DMS79 (cell line): Measurements from ENCODE around the gene EPC2.
"Not testable (repeated sequence)": the region's sequence is repeated elsewhere in the genome, so short reads cannot be mapped to it uniquely, and the experiment has no call there.

ENCODE experiments used
- DNase-seq: peaks from one replicate; lab custom pipeline; 2025; lab: John Stamatoyannopoulos, UW

Gene EPC2

DNA sequence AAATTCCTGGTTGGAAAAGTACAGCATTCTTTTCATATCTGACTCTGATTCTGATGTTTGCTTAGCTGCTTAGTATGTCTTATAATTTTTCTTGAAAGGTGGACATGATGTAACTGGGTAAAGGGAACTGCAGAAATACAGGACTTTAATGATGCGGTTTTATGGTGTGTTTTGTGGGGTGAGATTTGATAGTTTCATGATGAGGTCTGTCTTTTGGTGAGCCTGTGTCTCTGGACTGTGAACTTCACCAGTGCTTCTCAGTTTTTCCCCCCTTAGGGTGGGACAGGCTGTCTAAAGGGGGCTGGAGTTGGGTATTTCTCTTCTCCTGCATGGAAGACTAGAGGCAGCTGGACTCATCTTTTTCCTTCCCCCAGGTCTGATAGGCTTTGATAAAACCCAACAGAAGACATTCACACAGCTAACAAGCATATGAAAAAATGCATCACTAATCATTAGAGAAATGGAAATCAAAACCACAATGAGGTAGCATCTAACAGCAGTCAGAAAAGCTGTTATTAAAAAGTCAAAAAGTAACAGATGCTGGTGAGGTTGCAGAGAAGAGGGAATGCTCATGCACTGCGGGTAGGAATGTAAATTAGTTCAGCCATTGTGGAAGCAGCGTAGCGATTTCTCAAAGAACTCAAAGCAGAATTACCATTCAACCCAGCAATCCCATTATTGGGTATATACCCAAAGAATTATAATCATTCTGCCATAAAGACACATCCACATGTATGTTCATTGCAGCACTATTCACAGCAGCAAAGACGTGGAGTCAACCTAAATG, 77.6 kb downstream of the EPC2 start:
- no peak for DNase-seq

DNA sequence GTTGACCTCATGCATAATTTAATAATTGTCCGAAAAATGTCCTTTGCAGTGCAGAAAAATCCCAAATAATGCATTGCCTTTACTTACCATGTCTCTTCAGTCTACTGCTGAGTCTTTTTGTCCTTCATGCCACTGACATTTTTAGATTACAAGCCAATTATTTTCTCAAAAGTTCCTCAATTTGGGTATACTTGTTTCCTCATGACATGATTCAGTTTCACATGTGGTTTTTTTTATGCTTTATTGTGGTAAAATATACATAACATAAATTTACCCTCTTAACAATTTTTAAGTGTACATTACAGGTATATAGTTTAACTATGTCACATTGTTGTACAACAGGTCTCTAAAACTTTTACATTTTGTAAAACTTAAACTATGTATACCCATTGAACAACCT, 81.0 kb downstream of the EPC2 start:
- DNase-seq, result no peak

DNA sequence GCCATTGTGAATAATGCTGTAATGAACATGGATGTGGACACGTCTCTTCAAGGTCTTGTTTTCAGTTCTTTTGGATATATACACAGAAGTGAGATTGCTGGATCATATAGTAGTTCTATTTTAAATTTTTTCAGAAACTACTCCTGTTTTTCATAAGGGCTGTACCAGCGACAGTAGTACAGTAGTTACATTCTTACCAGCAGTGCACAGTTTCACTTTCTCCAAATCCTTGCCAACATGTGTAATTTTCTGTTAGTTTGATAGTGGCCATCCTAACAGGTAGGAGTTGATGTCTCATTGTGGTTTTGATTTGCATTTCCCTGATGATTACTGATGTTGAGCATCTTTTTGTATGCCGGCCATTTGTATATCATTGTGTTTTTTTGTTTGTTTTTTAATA, 81.7 kb downstream of the EPC2 start:
- no peak for DNase-seq

DNA sequence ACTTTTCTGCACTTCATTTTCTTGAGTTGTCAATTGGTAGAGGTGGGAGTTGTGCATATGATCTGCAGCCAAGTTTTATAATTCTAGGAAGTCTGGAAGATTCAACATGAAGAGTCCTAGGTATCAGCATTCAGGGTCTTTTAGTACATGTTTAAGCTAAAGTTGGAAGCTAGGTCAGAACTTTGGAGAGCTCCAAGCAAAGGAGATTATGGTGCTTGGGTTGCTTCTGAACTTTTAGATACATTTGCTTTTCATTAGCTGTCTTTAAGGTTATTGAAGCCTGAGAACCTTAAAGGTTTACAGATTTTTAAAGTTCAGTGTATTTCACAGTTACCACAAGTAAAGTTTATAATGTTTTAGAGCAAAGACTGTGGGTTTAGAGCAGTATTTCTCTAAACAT, 85.5 kb downstream of the EPC2 start:
- DNase-seq, result no peak

DNA sequence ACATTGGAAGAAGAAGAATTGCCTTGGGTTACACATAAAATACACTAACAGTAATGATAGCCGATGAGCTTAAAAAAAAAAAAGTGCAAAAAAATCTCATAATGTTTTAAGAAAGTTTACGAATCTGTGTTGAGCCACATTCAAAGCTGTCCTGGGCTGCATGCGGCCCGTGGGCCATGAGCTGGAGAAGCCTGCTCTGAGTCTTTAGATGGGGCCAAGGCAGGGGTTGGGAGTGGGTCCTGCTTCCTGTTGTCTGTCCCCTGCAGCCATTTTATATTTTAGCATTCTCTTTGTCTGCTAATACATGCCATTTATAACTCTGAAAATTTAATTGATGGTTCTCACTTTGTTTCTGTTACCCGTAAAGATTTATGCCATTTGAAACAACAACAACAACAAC, 93.2 kb downstream of the EPC2 start:
- no peak for DNase-seq

DNA sequence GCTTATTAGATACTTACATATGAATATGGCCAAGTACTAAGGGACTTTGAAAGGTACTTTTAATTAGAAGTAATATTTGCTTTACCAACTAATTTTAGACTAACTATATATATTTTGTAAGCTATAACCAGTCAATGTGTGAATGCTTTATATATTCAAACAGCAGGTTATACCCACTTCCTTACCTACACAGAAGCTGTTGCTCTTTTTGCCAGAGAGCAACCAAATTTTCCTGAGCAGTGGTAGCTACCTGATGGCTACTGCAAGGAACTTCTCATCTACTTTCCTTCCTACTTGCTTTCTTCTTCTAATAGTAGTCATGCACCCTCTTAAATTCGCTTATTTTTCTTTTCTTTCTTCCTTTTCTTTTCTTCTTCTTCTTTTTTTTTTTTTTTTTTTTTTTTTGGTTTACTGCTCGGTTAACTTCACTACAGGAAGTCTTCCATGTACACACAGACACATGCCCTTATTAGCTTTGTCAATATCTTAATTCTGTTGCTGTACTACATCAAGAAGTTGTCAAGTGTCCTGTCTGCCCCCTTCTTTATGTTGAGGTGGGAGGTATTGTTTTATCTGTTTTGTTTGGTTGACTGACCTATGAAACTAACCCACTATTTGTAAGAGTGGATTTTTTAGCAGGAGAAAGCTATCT, 95.0 kb downstream of the EPC2 start:
- DNase-seq, result no peak

DNA sequence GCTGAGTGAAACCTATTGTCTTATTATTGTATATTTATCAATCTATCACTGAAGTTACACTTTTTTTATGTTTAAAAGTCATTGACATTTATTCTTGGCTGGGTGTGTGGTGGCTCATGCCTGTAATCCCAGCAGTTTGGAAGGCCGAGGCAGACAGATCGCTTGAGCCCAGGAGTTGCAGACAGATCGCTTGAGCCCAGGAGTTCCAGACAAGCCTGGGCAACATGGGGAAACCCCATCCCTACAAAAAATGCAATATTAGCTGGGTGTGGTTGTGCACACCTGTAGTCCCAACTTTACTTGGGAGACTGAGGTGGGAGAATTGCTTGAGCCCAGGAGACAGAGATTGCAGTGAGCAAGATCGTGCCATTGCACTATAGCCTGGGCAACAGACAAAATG, 97.8 kb downstream of the EPC2 start:
- DNase-seq, result no peak

DNA sequence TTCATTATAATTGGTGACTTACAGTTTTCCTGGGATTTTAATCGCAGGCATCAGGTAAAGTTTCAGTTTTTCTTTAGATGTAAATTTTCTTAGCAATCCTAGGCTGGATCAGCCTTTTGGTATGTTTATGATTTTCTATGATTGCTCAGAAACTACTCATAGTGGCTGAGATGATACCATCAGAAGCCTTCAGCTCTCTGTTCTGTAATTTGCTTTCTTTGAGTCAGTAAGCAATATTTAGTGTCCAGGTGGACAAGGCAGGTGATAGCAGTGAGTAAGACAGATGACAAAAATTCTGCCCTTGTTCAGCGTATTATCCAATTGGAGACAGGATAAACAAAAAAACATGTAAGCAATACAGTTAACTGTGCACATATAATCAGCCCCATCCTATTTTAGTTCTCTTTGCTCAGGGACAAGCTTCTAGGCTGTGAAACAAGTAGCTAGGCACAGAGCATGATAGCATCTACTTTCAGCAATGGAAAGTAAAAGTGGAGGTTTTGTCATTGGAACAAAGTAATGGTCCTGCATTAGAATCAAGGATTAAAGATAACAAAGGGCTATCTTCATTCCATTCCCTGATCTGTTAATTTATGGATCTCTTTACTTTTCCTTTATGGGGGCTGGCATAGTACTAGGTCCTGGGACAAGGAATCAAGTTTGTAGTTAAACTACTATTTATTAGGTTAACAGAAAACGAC, 100.8 kb downstream of the EPC2 start:
- no peak for DNase-seq

DNA sequence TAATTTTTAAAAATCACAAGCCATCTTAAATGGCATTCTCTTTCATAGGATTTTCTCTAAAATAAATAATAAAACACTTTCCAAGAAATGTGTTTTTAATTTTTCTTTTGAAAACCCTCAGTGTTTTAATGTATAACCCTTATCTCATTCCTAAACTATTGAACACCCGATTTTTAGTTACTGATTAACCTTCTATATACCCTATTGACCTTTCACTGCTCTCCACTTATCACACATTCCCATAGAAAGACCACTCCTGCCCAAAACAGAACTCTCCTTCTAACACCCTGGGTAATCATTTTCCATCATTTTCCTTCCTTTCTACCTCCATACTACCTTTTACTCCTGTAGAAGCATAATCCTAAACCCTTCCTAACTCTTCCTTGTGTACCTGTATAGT, 102.4 kb downstream of the EPC2 start:
- no peak for DNase-seq

DNA sequence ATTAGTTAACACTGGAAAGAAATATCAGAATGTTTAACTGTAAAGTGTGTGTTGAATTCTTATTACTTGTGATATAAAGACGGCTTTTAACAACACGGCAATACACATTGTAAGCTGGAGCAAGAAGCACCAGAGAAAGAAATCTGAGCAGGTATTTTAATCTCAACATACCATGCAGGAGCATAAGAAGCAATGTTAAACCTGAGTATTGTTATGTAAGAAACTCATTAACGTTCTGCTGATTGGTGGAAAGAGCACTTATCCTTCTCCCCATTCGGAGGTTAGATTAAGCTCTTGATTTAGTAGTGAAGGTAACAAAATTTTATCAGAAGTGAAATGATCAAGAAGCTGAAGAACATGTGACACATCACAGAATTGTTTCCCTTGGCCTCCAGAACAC, 107.4 kb downstream of the EPC2 start:
- DNase-seq, result no peak

DNA sequence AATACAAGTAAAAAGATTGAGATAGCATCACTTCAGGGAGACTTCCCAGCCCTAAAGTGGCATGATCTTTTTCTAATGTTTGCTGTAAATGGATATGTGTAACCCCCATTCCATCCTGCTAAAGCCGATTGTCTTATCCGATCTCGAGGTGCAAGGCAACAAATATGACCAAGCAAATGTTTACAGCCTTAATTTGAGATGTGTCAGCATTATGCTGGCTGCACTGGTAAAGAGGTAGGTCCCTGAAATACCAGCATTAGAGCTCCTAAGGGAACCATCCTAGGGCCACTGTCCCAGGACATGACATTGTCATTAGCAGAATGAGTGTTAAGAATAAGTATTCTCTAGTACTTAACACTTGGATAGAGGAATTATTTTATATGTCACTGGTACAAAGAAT, 108.4 kb downstream of the EPC2 start:
- DNase-seq, result no peak

DNA sequence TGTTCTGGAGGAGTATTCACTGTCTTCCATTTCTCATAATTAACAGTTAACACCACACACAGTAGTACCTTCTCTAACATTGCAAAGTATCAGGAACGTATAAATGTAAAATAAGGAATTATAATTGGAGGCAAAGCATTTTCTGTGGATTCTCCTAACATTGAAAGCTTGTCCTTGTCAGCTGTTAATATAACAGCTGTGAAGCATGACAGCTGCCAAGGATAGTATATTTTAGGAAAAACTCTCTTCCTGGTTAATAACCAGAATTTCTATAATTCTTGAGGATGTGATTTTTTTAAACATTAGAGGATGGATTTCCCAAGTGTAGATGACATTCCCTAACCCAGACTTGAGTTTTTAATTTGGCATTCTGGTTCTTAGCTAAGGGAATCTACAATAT, 110.3 kb downstream of the EPC2 start:
- no peak for DNase-seq

DNA sequence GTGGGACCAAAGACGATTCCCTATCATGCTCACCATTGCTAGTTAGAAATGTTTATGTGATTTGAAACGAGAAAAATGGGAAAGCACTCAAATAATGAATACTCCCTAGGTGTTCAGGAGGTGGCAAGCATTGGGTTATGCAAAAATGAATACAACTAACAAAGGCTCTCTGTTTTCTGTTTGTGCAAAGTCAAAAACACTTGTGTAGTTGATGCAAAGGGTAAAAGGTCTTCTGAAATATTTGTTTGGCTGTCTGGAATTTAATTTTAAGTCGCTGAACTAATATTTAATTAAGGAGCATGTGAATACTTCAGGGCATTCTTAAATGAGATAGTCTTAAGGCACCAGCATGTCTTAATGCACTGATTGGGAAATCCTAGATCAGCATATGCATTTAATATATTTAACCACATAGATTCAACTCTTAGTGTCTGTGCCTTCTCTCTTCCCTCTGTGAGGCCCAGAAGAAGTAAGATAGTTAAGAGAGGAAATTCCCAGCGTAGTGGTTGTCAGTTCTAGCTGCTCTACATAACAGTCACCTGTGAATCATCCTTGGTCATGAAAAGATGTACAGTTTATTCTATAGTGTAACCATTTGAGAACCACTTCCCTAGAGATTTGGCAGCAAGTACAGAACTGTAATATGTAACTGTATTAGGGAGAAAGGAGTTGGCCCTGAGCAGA, 111.9 kb downstream of the EPC2 start:
- DNase-seq, result no peak

DNA sequence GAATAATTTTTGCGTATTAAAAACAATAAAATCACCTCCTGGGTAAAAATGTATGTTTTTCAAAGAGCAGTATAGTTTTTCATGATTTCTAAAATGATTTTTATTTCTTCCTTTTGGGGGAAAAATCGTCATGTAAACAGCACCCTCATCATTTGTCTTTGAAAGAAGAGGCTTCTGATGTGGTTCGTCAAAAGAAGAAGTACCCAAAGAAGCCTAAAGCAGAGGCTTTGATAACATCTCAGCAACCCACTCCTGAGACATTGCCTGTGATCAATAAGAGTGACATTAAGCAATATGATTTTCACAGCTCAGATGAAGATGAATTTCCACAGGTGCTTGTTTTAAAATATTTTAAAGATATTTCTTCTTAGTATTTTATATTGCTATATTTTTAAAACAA, 120.3 kb downstream of the EPC2 start:
- DNase-seq, result no peak

DNA sequence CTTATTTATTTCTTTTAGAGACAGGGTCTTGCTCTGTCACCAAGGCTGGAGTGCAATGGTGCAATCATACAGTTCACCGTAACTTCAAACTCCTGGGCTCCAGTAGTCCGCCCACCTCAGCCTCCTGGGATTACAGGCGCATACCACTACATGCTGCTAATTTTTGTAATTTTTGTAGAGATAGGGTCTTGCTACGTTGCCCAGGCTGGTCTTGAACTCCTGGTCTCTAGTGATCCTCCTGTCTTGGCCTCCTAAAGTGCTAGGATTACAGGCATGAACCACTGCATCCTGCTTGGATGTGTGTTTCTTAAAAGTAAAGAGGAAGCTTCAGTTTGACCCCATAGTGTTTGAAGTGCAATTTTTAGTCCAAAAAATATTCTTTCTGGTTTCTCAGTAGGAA, 125.5 kb downstream of the EPC2 start:
- no peak for DNase-seq

DNA sequence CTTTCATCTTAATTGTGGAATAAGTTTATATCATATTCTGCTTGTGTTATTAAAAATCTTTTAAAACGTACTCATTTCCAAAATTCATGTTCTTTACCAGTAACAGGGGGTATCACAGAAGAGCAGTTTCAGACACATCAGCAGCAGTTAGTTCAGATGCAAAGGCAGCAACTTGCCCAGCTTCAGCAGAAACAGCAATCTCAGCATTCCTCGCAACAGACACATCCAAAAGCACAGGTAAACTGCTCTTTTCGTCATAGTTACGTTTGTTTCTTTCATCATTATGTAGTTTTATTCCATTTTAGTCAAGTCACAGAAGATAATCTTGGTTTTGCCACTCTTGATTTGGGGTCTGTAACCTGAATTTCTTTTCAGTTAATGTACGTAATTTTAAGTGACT, 137.0 kb downstream of the EPC2 start:
- DNase-seq, result no peak

DNA sequence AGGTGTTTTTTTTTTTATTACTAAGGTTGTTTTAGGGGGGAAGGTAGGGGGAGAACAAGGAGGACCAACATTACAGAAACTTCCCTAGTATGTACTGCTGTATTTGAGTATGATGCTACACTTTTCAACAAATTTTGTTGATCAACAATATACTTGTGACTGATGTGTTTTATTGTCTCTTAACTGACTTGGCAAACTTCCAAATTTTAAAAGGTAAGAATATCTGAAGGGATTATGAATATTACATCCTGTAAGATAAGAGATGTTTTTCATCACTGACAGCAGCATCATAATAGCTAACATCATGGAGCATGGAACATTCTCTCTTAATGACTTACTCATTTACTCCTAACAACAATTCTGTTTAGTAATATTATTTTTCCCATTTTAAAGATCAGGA, 144.5 kb downstream of the EPC2 start:
- no peak for DNase-seq

DNA sequence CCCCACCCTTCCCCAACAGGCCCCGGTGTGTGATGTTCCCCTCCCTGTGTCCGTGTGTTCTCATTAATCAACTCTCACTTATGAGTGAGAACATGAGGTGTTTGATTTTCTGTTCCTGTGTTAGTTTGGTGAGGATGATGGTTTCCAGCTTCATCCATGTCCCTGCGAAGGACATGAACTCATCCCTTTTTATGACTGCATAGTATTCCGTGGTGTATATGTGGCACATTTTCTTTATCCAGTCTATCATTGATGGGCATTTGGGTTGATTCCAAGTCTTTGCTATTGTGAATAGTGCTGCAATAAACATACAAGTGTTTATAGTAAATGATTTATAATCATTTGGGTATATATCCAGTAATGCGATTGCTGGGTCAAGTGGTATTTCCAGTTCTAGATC, 145.6 kb downstream of the EPC2 start:
- not testable (repeated sequence) for DNase-seq

DNA sequence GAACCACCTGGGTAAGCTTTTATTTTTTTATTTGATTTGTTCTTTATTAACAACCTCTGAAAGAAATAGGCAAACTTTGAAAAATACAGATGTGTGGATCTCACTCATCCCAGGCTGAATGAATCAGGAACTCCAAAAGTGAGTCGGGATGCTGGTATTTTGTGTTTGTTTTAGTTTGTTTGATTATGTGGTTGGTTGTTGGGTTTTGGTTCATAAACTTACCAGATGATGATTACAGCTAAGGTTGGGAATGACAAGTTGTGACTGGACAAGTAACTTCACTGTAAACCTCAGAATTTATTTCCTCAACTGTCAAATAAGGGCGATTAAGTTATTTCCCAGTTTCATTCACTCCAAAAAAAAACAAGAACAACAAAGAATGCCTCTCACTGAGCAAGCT, 150.0 kb downstream of the EPC2 start:
- no peak for DNase-seq

DNA sequence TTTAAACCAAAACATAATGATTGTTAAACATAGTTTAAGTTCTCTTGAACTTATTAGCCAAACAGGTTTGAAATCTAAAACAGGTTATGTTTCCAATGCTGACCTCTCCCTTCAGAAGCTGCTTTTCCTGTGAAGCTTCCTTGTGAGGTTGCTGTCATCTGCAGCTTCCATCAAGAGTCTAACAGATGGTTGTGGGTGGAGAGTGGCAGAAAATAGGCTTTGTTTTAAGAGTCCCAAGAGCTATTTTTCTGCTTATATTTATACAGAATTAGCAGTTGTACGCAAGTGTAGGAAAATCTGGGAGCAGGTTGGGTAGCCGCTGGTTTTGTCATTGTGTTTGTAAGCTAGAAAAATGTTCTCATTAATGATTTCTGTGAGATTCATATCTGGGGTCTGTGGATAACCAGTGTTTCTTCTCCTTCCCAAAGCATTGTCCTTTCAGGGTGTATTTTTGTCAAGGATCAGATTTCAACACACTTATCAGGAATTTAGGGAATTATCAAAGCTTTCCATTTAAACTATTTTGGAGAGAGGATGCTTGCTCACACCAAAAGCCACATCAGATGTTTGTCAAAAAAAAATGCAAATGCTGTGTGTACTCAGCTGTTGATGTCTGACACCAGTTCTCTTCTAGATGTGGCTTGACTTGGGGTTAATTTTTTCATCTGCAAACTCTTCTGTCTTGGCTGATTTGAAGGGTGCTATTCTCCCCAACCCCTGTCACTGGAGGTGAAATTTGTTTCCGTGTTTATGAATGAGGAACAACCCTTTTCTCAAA, 152.4 kb downstream of the EPC2 start:
- no peak for DNase-seq

DNA sequence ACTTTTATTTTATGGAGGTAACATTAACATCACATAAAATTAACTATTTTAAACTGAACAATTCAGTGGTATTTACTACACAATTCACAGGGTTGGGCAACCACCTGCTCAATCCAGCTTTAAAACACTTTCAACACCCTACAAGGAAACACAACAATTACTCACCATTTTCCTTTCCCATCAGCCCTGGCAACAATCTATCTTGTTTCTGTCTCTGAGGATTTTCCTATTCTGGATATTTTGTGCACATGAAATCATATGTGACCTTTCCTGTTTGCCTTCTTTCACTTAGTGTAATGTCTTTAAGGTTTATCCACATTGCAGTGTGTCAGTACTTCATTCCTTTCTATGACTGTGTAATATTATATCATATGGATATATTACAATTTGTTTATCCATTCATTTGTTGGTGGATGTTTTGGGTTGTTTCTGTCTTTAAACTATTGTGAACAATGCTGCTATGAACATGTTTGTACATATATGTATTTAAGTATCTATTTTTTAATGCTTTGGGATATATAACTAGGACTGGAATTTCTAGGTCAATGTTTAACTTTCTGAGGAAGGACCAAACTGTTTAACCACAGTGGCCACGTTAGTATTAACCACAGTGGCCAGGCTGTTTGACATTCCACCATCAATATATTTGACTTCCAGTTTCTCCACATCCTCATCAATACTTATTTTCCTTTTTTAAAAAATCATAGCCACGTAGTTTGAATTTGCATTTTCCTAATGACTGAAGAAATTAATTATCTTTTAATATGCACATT, 158.1 kb downstream of the EPC2 start:
- DNase-seq, result no peak
